Uterus (tissue), 4 donors: ENCODE results near the gene TIMM10. TPM values are rescaled to one million over a fixed set of nuclear protein-coding genes. Genes with fewer than 3 reads are reported as not detected.

Source experiments
- DNase-seq, 2 donors: peaks; one replicate each; pipeline ENCODE4 v3.0.0-alpha.2; 2019 to 2020
- H3K27ac ChIP-seq, 2 donors: fragments of 200-600 bp; sonication (generic); 1 replicate in 1 of 2; 2 replicates in 1 of 2; pipeline ENCODE4 v1.5.1; 2016 to 2018
- H3K27me3 ChIP-seq, 2 donors: fragments of 200-600 bp; sonication (generic); one replicate each; pipeline ENCODE4 v1.5.1; 2018 to 2019; ENCODE audit warnings: control low read depth in 1 of 2
- H3K36me3 ChIP-seq, 2 donors: fragments of 200-600 bp; sonication (generic); one replicate each; pipeline ENCODE4 v1.5.1; 2019; ENCODE audit warnings: control low read depth in 1 of 2
- H3K4me1 ChIP-seq, 2 donors: fragments of 200-600 bp; sonication (generic); one replicate each; pipeline ENCODE4 v1.5.1; 2018 to 2019; ENCODE audit warnings: control low read depth in 1 of 2
- H3K4me3 ChIP-seq, 2 donors: fragments of 200-600 bp; sonication (generic); 1 replicate in 1 of 2; 2 replicates in 1 of 2; pipeline ENCODE4 v1.5.1; 2018 to 2019; ENCODE audit warnings: mild to moderate bottlenecking in 1 of 2
- H3K9me3 ChIP-seq, 2 donors: fragments of 200-600 bp; sonication (generic); one replicate each; pipeline ENCODE4 v1.5.1; 2019; ENCODE audit warnings: control low read depth in 1 of 2
- CTCF ChIP-seq, 4 experiments: fragments of 200-600 bp in 2 of 4; fragments of 450-650 bp in 2 of 4; sonication (generic) in 2 of 4; IDR thresholded peaks; one replicate each; pipeline ENCODE4 v1.5.1; 2016 to 2019; ENCODE audit warnings: antibody characterized with exemption in 4 of 4, mild to moderate bottlenecking in 2 of 4, moderate library complexity in 1 of 4
- POLR2A ChIP-seq, 2 donors: fragments of 450-650 bp; IDR thresholded peaks; one replicate each; pipeline ENCODE4 v1.6.1; 2016; ENCODE audit warnings: antibody characterized with exemption in 2 of 2, mild to moderate bottlenecking in 1 of 2, moderate library complexity in 1 of 2
- intact Hi-C: fragments of 100-400 bp; cut with DNase I; formaldehyde crosslinking; loops from one replicate; pipeline ENCODE4 v1.15.1; 2023; ENCODE audit warnings: low total_unique reads
- total RNA-seq, 4 donors: library from RNA; depleted of rRNA in 3 of 4; stranded (reverse); fragments of >200 nt in 3 of 4; gene quantifications; one replicate each; pipeline versions ENCODE4 v1.1.0 to v1.2.4, GENCODE V29; 2014 to 2023
- donor health status: DM: yes; HTN: yes; CAD: no.

The TIMM10 gene
- total RNA-seq, 4 donors from 2014 or later, result 7.7 to 47.4 (median 19.6) TPM

GRCh38 chr11:57560146-57560545 is 29.6 kb upstream of the TIMM10 start:
- no peak for DNase-seq
- Histone ChIP-seq H3K36me3 (no peaks in the 10 kb centered on the region), H3K4me1 (no peaks in the 10 kb centered on the region), H3K9me3 (no peaks in the 10 kb centered on the region), H3K4me3 (no peak overlapping the region), H3K27ac (no peak overlapping the region), H3K27me3 (no peaks in the 10 kb centered on the region)
- TF ChIP-seq CTCF (IDR thresholded peaks at IDR 0.05) (no peak), POLR2A (IDR thresholded peaks at IDR 0.05) (no peak)
- intact Hi-C loops, result no loop called here

- no peak for TF ChIP-seq POLR2A (IDR thresholded peaks at IDR 0.05)
- Histone ChIP-seq H3K27me3 (no peaks in the 10 kb centered on the region), H3K27ac (no peak overlapping the region), H3K9me3 (no peaks in the 10 kb centered on the region), H3K4me1 (no peaks in the 10 kb centered on the region), H3K36me3 (no peaks in the 10 kb centered on the region), H3K4me3 (no peak overlapping the region)
- DNase-seq, result no peak
- intact Hi-C loops, result no loop called here
Measured at GRCh38 chr11:57556041-57556440, 25.5 kb upstream of the TIMM10 start.

GRCh38 chr11:57555393-57555792 is 24.8 kb upstream of the TIMM10 start:
- Histone ChIP-seq H3K27ac (no peak overlapping the region), H3K4me3 (no peak overlapping the region), H3K9me3 (no peaks in the 10 kb centered on the region), H3K36me3 (no peaks in the 10 kb centered on the region), H3K4me1 (no peaks in the 10 kb centered on the region), H3K27me3 (no peaks in the 10 kb centered on the region)
- DNase-seq, result no peak
- TF ChIP-seq POLR2A (IDR thresholded peaks at IDR 0.05) (no peak), CTCF (IDR thresholded peaks at IDR 0.05) (no peak)
- intact Hi-C loops, result no loop called here

GRCh38 chr11:57552479-57552878 is 21.9 kb upstream of the TIMM10 start:
- no peaks in the 10 kb centered on the region for H3K9me3 ChIP-seq
- H3K36me3 ChIP-seq, result no peaks in the 10 kb centered on the region
- H3K27ac ChIP-seq, result no peak overlapping the region
- H3K4me1 ChIP-seq, result no peaks in the 10 kb centered on the region
- H3K4me3 ChIP-seq, result no peak overlapping the region
- DNase-seq, result no peak
- intact Hi-C loops, result no loop called here
- TF ChIP-seq POLR2A (IDR thresholded peaks at IDR 0.05) (no peak), CTCF (IDR thresholded peaks at IDR 0.05) (no peak)
- H3K27me3 ChIP-seq, result no peaks in the 10 kb centered on the region

GRCh38 chr11:57551941-57552340 is 21.4 kb upstream of the TIMM10 start:
- Histone ChIP-seq H3K27ac (no peak overlapping the region), H3K27me3 (no peaks in the 10 kb centered on the region), H3K4me1 (no peaks in the 10 kb centered on the region), H3K9me3 (no peaks in the 10 kb centered on the region), H3K4me3 (no peak overlapping the region), H3K36me3 (no peaks in the 10 kb centered on the region)
- intact Hi-C loops, result no loop called here
- DNase-seq, result no peak
- TF ChIP-seq POLR2A (IDR thresholded peaks at IDR 0.05) (no peak), CTCF (IDR thresholded peaks at IDR 0.05) (no peak)

GRCh38 chr11:57549983-57550382 is 19.4 kb upstream of the TIMM10 start:
- no peaks in the 10 kb centered on the region for H3K36me3 ChIP-seq
- H3K27ac ChIP-seq, result no peak overlapping the region
- no peaks in the 10 kb centered on the region for H3K9me3 ChIP-seq
- intact Hi-C loops, result no loop called here
- TF ChIP-seq CTCF (IDR thresholded peaks at IDR 0.05), result no peak
- no peak for DNase-seq
- H3K4me3 ChIP-seq, result no peak overlapping the region
- H3K4me1 ChIP-seq, result no peaks in the 10 kb centered on the region
- no peaks in the 10 kb centered on the region for H3K27me3 ChIP-seq
